SK-N-SH (cell line): ENCODE data around the gene AKR1C1.
"Not testable (repeated sequence)": the region's sequence is repeated elsewhere in the genome, so short reads cannot be mapped to it uniquely, and the experiment has no call there.

ENCODE experiments used
- CHD2 ChIP-seq: fragments of 150-350 bp; IDR thresholded peaks from 2 replicates; pipeline ENCODE4 v1.6.1; 2018; ENCODE audit warnings: low read length; ENCODE audit not compliant: partially characterized antibody
- EZH2phosphoT487 ChIP-seq: fragments of 200-600 bp; sonication (generic); IDR thresholded peaks from 2 replicates; pipeline ENCODE4 v1.6.1; 2017; ENCODE audit warnings: low read depth, mixed run types, mild to moderate bottlenecking, antibody characterized with exemption, moderate library complexity, borderline replicate concordance
- FOSL2 ChIP-seq: IDR thresholded peaks from 2 replicates; pipeline ENCODE4 v1.4.0; 2012; ENCODE audit warnings: low read depth, mild to moderate bottlenecking, moderate library complexity, borderline replicate concordance
- FOXJ3 ChIP-seq: sonication (generic); formaldehyde crosslinking; IDR thresholded peaks from 2 replicates; pipeline ENCODE4 v1.5.1; 2020; ENCODE audit warnings: mild to moderate bottlenecking, missing genetic modification reagents
- GABPA ChIP-seq: IDR thresholded peaks from 2 replicates; pipeline ENCODE4 v1.4.0; 2012; ENCODE audit warnings: low read depth, mild to moderate bottlenecking
- MXI1 ChIP-seq: IDR thresholded peaks from 2 replicates; pipeline ENCODE4 v1.6.1; 2012; ENCODE audit warnings: mild to moderate bottlenecking, low read depth, low read length, improper control_type of control experiment
- TAF1 ChIP-seq: IDR thresholded peaks from 2 replicates; pipeline ENCODE4 v1.6.1; 2012; ENCODE audit warnings: low read depth, mild to moderate bottlenecking, low read length, moderate library complexity, borderline replicate concordance
- TF ChIP-seq, protein P1 (sequence below): fragments of 200-600 bp; sonication (generic); IDR thresholded peaks from 2 replicates; pipeline ENCODE4 v1.6.1; 2017; ENCODE audit warnings: antibody characterized with exemption, mild to moderate bottlenecking, moderate library complexity

DNA sequence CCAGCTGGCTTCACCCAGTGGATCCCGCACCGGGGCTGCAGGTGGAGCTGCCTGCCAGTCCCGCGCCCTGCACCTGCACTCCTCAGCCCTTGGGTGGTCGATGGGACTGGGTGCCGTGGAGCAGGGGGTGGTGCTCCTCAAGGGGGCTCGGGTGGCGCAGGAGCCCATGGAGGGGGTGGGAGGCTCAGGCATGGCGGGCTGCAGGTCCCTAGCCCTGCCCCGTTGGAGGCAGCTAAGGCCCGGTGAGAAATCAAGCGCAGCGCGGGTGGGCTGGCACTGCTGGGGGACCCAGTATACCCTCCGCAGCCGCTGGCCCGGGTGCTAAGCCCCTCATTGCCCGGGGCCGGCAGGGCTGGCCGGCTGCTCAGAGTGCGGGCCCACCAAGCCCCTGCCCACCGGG is 69.2 kb downstream of the AKR1C1 start:
- TF ChIP-seq, protein P1, sequence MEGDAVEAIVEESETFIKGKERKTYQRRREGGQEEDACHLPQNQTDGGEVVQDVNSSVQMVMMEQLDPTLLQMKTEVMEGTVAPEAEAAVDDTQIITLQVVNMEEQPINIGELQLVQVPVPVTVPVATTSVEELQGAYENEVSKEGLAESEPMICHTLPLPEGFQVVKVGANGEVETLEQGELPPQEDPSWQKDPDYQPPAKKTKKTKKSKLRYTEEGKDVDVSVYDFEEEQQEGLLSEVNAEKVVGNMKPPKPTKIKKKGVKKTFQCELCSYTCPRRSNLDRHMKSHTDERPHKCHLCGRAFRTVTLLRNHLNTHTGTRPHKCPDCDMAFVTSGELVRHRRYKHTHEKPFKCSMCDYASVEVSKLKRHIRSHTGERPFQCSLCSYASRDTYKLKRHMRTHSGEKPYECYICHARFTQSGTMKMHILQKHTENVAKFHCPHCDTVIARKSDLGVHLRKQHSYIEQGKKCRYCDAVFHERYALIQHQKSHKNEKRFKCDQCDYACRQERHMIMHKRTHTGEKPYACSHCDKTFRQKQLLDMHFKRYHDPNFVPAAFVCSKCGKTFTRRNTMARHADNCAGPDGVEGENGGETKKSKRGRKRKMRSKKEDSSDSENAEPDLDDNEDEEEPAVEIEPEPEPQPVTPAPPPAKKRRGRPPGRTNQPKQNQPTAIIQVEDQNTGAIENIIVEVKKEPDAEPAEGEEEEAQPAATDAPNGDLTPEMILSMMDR = not testable (repeated sequence)
- not testable (repeated sequence) for TF ChIP-seq EZH2phosphoT487, TAF1, CHD2, GABPA, MXI1, FOXJ3, FOSL2
